OCI-LY7 (cell line): ENCODE results near the gene GPANK1.

Experiments used
- EZH2phosphoT487 ChIP-seq: fragments of 200-600 bp; sonication (generic); IDR thresholded peaks from 2 replicates; pipeline ENCODE4 v1.6.1; 2018; ENCODE audit warnings: low read depth, borderline replicate concordance, mild to moderate bottlenecking, mixed run types, antibody characterized with exemption, low read length, moderate library complexity, mixed read lengths
- TF ChIP-seq, protein P1 (sequence below): fragments of 200-600 bp; sonication (generic); conservative IDR thresholded peaks from 2 replicates; pipeline ENCODE4 v1.5.1; 2014; ENCODE audit warnings: mild to moderate bottlenecking, antibody characterized with exemption, low read length, moderate library complexity, mixed read lengths

DNA sequence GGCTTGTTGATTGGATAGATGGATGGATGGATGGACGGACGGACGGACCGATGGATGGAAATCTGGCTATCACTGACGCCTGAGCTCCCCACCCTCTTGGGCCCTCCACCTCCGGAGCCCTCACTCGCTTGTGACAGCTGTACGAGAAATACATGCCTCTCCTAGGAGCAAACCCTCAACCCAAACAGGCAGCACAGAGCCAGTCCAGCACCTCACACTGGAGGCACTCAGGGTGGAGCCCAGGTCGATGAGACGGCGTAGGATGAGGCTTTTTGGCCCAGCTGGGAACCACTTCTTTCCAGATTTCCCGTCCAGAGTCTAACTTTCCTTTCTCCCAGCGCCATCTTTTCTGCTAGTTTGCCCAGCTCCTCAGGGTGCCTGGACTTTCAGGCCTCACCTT is 18.8 kb upstream of the GPANK1 start:
- TF ChIP-seq, protein P1, sequence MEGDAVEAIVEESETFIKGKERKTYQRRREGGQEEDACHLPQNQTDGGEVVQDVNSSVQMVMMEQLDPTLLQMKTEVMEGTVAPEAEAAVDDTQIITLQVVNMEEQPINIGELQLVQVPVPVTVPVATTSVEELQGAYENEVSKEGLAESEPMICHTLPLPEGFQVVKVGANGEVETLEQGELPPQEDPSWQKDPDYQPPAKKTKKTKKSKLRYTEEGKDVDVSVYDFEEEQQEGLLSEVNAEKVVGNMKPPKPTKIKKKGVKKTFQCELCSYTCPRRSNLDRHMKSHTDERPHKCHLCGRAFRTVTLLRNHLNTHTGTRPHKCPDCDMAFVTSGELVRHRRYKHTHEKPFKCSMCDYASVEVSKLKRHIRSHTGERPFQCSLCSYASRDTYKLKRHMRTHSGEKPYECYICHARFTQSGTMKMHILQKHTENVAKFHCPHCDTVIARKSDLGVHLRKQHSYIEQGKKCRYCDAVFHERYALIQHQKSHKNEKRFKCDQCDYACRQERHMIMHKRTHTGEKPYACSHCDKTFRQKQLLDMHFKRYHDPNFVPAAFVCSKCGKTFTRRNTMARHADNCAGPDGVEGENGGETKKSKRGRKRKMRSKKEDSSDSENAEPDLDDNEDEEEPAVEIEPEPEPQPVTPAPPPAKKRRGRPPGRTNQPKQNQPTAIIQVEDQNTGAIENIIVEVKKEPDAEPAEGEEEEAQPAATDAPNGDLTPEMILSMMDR, result no peak
- TF ChIP-seq EZH2phosphoT487, result no peak
